H1 (cell line): ENCODE data around the gene DISC1.

Experiments used
- EGR1 ChIP-seq: IDR thresholded peaks from 2 replicates; pipeline ENCODE4 v1.6.1; 2011; ENCODE audit warnings: low read depth, low read length, borderline replicate concordance
- EZH2 ChIP-seq: fragments of 200-600 bp; sonication (generic); IDR thresholded peaks from 2 replicates; pipeline ENCODE4 v1.7.1; 2012; ENCODE audit warnings: low read depth, mild to moderate bottlenecking, moderate library complexity, low read length, inconsistent platforms; ENCODE audit not compliant: severe bottlenecking
- POLR2AphosphoS5 ChIP-seq: IDR thresholded peaks from 2 replicates; pipeline ENCODE4 v1.6.1; 2011; ENCODE audit warnings: low read depth, low read length
- YY1 ChIP-seq: IDR thresholded peaks from 2 replicates; pipeline ENCODE4 v1.6.1; 2011; ENCODE audit warnings: low read depth, mild to moderate bottlenecking, low read length
- TF ChIP-seq, protein P1 (sequence below): IDR thresholded peaks from 2 replicates; pipeline ENCODE4 v1.6.1; 2011; ENCODE audit warnings: low read length, improper control_type of control experiment

DNA sequence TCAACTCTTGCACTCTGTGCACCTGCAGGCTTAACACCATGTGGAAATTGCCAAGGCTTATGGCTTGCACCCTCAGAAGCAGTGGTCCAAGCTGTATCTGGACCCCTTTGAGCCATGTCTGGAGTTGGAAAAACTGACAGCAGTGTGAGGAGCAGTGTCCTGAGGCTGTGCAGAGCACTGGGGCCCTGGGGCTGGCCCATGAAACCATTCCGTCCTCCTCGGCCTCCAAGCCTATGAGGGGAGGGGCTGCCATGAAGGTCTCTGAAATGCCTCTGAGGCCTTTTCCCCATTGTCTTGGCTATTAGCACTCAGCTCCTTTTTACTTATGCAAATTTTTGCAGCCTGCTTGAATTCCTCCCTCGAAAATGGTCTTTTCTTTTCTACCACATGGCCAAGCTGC lies 126.7 kb downstream of the DISC1 start:
- TF ChIP-seq POLR2AphosphoS5 (no peak), EGR1 (no peak), YY1 (no peak), EZH2 (no peak)
- TF ChIP-seq, protein P1, sequence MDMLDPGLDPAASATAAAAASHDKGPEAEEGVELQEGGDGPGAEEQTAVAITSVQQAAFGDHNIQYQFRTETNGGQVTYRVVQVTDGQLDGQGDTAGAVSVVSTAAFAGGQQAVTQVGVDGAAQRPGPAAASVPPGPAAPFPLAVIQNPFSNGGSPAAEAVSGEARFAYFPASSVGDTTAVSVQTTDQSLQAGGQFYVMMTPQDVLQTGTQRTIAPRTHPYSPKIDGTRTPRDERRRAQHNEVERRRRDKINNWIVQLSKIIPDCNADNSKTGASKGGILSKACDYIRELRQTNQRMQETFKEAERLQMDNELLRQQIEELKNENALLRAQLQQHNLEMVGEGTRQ: no peak
